Panc1 (cell line): ENCODE results near the gene ERC2.

ENCODE experiments used
- POLR2AphosphoS5 ChIP-seq: IDR thresholded peaks from 2 replicates; pipeline ENCODE4 v1.6.1; 2012; ENCODE audit warnings: mild to moderate bottlenecking, low read depth, low read length, moderate library complexity
- TF ChIP-seq, protein P1 (sequence below): fragments of 450-650 bp; IDR thresholded peaks from 2 replicates; pipeline ENCODE4 v1.5.1; 2017; ENCODE audit warnings: mild to moderate bottlenecking

DNA sequence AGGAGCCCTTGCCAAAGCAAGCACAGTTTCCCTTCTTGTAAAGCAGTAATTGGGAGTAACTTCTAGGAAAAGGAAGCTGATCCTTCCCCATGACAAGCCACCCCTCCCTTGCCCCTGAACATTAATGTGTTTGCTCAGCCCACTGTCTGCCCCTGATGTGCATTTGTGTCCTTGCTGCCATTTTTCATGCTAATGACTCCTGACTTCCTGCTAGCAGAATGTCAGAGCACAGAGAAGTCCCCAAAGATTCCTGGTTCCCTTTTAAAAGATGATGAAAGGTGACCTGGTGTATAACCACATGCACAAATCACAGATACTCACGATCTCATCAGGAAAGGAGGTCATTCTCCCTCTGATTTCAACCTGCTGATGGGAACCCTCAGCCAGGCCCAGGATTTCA, 936.9 kb downstream of the ERC2 start:
- TF ChIP-seq, protein P1, sequence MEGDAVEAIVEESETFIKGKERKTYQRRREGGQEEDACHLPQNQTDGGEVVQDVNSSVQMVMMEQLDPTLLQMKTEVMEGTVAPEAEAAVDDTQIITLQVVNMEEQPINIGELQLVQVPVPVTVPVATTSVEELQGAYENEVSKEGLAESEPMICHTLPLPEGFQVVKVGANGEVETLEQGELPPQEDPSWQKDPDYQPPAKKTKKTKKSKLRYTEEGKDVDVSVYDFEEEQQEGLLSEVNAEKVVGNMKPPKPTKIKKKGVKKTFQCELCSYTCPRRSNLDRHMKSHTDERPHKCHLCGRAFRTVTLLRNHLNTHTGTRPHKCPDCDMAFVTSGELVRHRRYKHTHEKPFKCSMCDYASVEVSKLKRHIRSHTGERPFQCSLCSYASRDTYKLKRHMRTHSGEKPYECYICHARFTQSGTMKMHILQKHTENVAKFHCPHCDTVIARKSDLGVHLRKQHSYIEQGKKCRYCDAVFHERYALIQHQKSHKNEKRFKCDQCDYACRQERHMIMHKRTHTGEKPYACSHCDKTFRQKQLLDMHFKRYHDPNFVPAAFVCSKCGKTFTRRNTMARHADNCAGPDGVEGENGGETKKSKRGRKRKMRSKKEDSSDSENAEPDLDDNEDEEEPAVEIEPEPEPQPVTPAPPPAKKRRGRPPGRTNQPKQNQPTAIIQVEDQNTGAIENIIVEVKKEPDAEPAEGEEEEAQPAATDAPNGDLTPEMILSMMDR: no peak
- TF ChIP-seq POLR2AphosphoS5: no peak
